GM12878 (cell line): ENCODE data around the gene YAE1. TPM values are rescaled to one million over a fixed set of nuclear protein-coding genes. Genes with fewer than 3 reads are reported as not detected.
A peak's percentile ranks its signal among the peaks of the same experiment; 100 is the strongest.

Experiments
- GATAD2B ChIP-seq: fragments of 450-650 bp; conservative IDR thresholded peaks from 2 replicates; pipeline ENCODE4 v1.6.1; 2017; ENCODE audit warnings: low read depth, mild to moderate bottlenecking, moderate library complexity
- MEF2B ChIP-seq: fragments of 450-650 bp; IDR thresholded peaks from 2 replicates; pipeline ENCODE4 v1.6.1; 2018; ENCODE audit warnings: mild to moderate bottlenecking, moderate library complexity; ENCODE audit not compliant: partially characterized antibody, poor library complexity, severe bottlenecking
- NFIC ChIP-seq: IDR thresholded peaks from 2 replicates; pipeline ENCODE4 v1.6.1; 2012; ENCODE audit warnings: low read depth, mild to moderate bottlenecking, inconsistent platforms, low read length, moderate library complexity
- PRDM15 ChIP-seq: fragments of 450-650 bp; formaldehyde crosslinking; IDR thresholded peaks from 2 replicates; pipeline ENCODE4 v1.4.0; 2020; ENCODE audit warnings: mild to moderate bottlenecking, moderate library complexity
- RELB ChIP-seq: fragments of 450-650 bp; IDR thresholded peaks from 2 replicates; pipeline ENCODE4 v1.6.1; 2017; ENCODE audit warnings: low read depth, mild to moderate bottlenecking, moderate library complexity
- SMARCA5 ChIP-seq: fragments of 450-650 bp; IDR thresholded peaks from 2 replicates; pipeline ENCODE4 v1.6.1; 2017; ENCODE audit warnings: mild to moderate bottlenecking
- STAT1 ChIP-seq: fragments of 450-650 bp; conservative IDR thresholded peaks from 2 replicates; pipeline ENCODE4 v1.6.1; 2014; ENCODE audit warnings: antibody characterized with exemption, mild to moderate bottlenecking
- TCF3 ChIP-seq: IDR thresholded peaks from 2 replicates; pipeline ENCODE4 v1.6.1; 2012; ENCODE audit warnings: low read depth, mild to moderate bottlenecking, low read length, borderline replicate concordance; ENCODE audit not compliant: insufficient read depth
- YBX1 ChIP-seq: fragments of 450-650 bp; IDR thresholded peaks from 2 replicates; pipeline ENCODE4 v1.6.1; 2016; ENCODE audit warnings: antibody characterized with exemption
- ZNF207 ChIP-seq: fragments of 450-650 bp; IDR thresholded peaks from 2 replicates; pipeline ENCODE4 v1.6.1; 2014; ENCODE audit warnings: antibody characterized with exemption, mild to moderate bottlenecking, borderline replicate concordance
- polyA plus RNA-seq, 11 experiments: library from polyadenylated mRNA; depleted of rRNA in 4 of 11; unstranded in 6 of 11; stranded (reverse) in 5 of 11; fragments of >200 nt; fragmentation: Nextera tagmentation in 4 of 11; fragmentation: Illumina TruSeq in 1 of 11; extraction: Ambion mirVana in 4 of 11; extraction: Trizol in 1 of 11; gene quantifications; 1 replicate in 1 of 11; 2 replicates in 10 of 11; pipeline versions ENCODE4 v1.2.1 to v1.2.3, GENCODE V29; 2011 to 2016; ENCODE audit warnings: inconsistent platforms in 2 of 11, missing spikeins in 2 of 11, low read depth in 1 of 11
- total RNA-seq, 4 experiments: library from RNA; depleted of rRNA in 3 of 4; stranded (reverse); fragments of >200 nt in 3 of 4; fragmentation: Illumina TruSeq in 1 of 4; extraction: Trizol in 1 of 4; gene quantifications; 2 replicates each; pipeline versions ENCODE4 v1.2.1 to v1.2.3, GENCODE V29; 2013 to 2021

Gene YAE1
- total and polyA plus RNA-seq, 10 of the 15 experiments (the other 5 are each of a cell fraction or from before 2014, with no cell fraction given): 13.5 to 35.8 (median 22.9) TPM

GRCh38 chr7:39589323-39590111, 23.3 kb downstream of the YAE1 start (continued):
- TF ChIP-seq ZNF207: peak; percentile 41; the same call in 1 of the 2 replicates
- peak; percentile 83 for TF ChIP-seq MEF2B
- TF ChIP-seq SMARCA5: no peak
- TF ChIP-seq RELB: peak; percentile 98
- TF ChIP-seq NFIC: peak; percentile 96
- no peak for TF ChIP-seq YBX1
- peak; percentile 78 for TF ChIP-seq GATAD2B
- no peak for TF ChIP-seq TCF3
- no peak for TF ChIP-seq PRDM15 (CRISPR knock-in tag)
- TF ChIP-seq STAT1: no peak
